GDM1 (cell line): ENCODE data around the gene BPIFB6.
A peak's percentile ranks its signal among the peaks of the same experiment; 100 is the strongest.

Experiments
- DNase-seq: peaks from one replicate; lab custom pipeline; 2025; lab: John Stamatoyannopoulos, UW

BPIFB6 gene

DNA sequence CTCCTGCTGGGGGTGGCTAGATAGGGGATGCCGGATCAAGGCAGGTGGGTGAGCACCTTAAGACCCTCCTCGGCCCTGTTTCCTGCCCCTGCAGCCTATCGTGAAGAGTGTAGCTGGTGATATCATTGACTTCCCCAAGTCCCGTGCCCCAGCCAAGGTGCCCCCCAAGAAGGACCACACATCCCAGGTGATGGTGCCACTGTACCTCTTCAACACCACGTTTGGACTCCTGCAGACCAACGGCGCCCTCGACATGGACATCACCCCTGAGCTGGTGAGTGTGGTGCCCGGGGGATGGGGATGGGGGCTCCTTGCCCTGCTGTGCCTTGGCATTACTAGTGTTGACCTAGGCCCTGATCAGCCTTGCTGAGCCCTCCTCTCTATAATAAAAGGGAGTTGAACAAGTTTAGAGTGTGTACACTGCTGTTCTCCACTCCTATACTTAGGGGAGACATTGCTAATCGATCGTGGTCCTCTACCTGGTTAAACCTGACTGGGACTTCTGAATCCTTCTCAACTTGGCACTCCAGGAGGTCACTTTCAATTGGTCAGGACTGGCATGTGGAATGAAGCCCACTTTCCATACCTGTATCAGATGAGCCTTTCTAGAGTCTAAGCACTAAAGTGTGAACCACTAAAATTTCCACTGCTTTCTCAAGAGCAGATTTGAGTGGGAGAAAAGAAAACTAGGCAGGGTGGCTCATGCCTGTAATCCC, 33.3 kb downstream of the BPIFB6 start:
- no peak for DNase-seq

DNA sequence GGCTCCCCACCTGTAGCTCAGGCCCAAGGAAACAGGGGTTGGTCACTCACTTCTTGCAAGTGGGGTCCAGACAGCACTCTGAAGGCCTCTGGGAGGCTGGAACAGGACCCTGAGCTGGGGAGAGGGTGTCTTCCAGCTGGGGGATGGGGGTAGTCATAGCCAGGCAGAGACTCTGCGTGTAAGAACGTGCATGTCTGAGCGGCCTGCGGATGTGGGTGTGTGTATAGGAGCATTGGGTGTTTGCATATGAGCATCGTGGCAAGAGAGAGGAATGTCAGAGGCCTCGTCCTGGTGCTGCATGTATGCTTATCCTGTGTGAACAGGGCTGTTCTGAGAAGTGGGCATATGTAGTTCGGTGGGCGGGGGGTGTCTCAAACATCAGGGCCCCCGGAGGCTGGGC, 34.3 kb downstream of the BPIFB6 start:
- no peak for DNase-seq

DNA sequence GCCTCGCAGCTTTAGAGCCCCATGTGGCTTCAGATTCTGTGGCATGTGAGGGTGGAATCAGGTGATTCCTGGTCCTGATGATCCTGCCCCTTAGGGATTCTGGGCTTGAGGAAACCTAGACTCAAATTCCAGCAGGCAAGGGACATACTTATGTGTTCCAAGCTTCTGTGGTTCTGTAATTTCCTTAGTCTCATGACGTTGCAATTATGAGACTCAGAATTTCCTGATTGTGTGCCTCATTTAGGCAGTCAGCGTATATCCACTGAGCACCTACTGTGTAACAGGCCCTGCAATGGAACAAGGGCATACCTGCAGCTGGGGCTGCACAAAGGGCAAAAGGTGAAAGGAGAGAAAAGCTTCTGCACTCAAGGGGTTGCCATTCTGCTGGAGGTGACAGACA, 36.4 kb downstream of the BPIFB6 start:
- no peak for DNase-seq

DNA sequence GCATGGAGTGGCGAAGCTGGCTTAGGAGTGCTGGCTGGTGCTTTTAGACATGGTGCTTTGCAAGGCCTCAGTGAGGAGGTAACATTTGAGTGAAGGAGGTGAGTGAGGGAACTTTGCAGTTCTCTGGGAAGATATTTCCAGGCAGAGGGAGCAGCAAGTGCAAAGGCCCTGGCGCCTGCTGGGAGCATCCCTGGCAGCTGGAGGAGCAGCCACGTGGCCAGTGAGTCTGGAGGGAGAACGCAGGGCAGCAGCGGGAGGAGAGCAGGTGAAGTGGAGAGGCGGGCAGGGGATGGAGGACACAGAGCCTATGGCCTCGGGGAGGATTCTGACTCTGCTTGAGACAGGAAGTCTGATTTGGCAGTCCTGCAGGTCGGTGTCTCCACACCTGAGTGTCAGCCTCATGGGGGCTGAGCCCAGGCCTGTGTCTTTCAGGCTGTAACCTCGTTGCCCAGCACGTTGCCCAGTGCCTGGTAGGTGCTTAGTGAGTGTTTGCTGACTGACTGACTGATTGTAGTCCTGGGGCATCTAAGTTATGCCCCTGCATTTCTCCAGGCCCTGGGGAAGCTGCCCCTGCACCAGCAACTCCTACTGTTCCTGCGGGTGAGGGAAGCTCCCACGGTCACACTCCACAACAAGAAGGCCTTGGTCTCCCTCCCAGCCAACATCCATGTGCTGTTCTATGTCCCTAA, 36.9 kb downstream of the BPIFB6 start:
- no peak for DNase-seq

DNA sequence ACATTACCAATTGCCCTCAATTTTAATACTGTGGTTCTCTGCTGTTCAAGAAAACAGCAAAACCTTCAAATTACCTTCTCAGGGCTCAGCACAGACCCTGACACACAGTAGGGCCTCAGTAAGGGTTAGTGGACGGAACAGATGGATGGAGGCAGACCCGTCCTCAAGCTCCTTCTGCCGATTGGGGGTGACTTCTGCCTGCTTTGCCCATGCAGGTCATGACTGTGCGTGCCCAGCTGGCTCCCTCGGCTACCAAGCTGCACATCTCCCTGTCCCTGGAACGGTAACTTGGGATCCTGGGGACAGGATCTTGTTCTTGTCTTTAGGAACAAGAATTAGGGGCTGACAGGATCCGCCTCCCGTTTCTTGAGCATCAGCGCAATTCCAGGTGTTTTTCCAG, 38.2 kb downstream of the BPIFB6 start:
- DNase-seq = no peak

DNA sequence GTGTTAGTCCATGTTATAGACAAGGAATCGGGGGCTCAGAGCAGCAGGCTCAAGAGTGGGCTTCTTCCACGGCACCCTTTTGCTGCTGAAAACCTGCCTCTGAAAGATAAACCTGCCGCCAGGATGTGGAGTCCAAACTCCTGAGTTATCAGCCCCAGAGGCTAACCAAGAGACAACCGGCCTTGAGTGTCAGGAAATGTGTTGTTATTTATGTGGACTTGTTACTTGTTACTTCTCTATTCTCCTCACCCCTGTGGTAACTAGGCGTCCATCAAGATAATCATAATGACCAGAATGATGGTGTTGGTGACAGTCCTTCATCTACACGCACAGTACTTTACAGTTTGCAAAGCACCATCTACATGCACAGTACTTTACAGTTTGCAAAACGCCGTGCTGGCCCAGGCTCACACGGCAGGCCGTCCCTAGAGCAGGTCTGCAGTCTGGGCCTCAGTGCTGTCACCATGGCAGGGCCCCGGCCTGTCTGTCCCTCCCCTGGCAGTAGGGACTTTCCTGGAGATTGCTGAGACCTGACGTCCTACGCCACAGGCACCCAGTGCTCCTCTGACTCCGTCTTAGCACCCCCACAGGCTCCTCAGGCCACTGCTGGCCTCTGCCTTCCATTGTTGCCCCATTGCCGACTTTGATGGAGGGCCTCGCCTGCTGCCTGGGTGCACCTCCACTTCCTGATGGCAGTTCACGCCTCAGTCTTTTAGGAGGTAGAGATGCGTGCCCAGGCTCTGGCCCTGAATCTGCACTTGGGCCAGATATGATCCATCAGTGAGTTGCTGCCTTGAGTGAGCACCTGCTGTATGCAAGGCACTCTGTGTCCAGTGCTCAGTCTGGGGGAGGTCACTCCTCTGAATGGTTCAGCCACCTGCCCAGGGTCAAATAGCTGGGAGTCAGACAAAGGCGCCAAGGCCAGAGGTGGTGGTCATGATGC, 38.9 kb downstream of the BPIFB6 start:
- DNase-seq = peak; percentile 34

DNA sequence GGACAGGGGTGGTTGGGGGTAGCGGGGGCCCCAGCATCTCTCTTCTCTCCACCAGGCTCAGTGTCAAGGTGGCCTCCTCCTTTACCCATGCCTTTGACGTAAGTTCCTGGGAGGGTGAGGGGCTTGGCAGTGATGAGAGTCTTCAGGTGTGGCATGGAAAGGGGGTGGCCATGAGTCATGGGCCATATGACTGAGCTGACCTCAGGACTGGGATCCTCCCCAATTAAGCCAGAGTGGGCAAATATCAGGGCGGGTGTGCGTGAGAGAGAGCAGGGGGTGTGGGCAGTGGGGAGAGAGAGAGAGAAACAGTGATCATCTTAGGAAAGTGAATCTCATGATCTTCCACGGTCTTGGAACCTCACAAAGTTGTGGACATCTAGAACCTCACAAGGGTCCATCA, 39.8 kb downstream of the BPIFB6 start:
- no peak for DNase-seq

DNA sequence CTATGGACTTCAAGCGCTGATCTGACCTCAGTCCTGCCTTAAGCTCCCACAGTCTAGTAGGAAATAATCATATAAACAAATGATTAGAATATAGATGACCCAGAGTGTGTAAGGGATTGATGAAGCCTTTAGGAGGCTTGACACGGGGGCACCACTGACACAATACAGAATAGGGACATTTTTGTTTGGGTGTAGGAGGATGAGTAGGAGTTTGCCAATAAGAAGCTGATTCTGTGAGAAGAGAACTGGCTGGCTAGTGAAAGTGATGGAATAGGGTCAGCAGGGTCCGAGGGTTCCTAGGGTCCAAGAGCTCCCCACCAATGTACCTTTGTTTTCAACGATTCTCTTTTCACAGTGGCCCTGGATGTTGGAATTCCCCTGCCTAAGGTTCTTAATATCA, 40.9 kb downstream of the BPIFB6 start:
- DNase-seq = no peak

DNA sequence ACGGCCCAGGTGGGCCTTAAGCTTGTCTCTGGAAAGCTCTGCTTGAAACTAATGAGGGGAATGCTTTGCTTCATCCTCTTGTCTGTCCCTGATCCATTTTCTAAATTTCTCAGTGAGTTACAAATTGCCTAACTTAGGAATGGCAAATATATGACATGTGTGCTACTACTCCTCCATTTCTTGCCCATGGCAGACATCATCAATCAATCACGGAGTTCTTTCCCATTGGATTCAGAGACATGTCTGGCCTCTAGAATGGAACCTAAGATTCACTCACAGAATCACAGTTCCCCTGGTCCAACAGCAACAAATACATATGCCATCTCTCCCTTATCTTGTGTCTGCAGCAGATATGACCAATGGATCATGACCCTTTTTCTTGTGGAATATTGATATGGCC, 41.4 kb downstream of the BPIFB6 start:
- DNase-seq = no peak

DNA sequence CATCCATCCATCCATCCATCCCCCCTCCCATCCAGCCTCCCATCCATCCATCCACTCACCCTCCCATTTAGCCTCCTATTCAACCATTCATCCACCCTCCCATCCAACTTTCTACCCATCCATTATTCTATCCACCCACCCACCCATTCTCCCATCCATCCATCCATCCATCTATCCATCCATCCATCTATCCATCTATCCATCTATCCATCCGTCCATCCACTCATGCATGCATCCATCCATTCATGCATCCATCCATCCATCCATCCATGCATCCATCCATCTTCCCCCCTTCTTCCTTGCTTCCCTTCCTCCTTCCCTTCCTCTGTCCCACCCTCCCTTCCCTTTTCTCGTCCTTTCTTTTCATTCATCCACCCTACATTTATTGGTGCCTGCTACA, 43.2 kb downstream of the BPIFB6 start:
- DNase-seq = no peak

DNA sequence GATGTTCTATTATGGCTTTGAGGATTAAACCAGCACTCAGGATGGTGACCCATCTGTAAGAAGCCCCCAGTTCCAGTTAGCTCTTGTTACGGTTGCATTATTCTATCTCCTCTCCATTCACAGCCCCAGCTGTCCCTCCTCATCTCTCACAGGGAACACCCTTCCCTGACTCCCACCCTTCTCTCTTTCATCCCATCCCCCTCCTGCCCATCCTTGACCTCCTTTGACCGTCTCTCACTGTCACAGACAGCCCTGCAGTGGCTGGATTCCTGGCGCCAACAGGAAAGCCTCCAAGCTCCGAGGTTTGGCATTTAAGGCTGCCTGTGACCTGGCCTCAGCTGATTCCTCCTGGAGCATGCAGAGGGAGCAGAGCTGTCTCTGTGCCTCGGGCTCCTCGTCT, 43.8 kb downstream of the BPIFB6 start:
- DNase-seq = no peak

DNA sequence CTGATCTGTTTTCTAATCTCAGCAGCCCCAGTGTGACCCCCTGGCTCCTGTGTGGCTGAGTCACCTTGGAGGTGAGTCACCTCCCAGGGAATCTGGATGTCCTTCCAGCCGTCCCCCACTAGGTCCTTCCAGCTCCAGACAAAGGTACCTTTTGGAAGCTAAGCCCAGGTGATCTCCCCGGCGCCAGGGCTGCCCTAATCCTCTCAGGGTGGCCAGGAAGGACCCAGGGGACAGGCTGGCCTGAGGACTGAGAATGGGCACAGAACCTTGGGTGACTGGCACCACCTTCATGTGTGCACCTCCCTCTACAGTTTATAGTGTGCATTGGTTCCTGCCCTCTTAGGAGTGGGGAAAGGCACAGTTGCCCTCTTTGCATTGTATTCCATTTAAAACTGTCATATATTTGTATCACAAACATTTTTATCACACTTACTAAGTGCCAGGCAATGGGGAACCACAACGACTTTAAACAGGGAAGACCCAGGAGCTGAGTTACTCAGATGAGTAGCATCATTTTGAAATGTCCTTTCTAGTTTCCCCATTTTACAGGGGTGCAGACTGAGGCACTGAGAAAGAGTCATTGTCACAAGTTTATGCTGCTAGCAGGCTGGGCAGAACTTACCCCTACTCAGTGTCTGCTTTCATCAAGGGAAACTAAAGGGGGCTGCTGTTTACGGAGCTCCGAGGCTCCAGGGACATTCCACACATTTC, 45.4 kb downstream of the BPIFB6 start:
- peak; percentile 24 for DNase-seq

DNA sequence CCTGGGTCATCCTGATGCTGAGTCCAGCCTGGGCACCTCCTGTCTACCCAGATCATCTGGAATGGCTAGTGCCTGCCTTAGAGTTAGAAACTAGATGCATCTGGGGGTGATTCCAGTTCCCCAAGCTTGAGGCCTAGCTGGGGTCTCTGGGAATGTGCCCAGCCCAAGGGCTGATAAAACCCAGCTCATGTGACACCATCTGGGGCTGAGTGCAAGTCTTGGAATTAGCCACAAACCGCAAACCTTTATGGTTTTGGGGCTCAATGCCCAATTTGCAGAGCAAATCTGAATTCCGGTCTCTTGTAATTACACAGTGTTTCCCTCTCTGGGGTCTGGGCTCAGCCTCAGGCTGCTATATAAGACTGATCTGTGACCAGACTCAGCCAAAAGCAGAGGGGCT, 47.8 kb downstream of the BPIFB6 start, which contains the start of gene BPIFB4:
TSS of gene BPIFB4 (plus strand) at position 385 of the 400 bp plus-strand sequence. CDS start 1,884 bp downstream, outside the sequence.
- no peak for DNase-seq

DNA sequence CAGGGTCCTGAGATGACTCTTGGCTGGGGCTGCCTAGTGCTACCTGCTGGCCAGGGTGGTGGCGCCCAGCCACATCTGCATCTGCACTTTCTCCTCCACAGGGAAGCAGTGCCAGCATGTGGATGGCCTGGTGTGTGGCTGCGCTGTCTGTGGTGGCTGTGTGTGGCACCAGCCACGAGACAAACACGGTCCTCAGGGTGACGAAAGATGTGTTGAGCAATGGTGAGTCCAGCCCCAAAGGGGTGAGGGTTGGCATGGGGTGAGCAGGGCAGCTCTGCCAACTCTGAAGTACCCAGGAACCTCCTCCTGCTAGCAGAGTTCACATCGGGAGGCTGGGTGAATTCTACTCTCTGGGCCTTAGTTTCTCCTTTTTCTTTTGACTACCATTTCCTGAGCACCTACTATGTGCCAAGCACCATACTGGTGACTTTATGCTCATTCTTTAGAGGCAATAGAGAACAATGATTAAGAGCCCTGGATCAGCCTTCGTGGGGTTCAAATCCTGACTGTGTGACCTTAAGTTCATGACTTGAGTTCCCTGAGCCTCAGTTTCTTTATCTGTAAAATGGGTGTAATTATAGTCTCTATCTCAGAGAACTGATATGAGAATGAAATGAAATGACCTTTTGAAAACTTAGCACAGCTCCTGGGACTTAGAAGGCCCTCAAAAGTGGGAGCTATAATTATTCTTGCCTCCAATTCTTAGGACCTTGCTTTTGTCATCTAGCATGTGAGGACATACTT, 50.1 kb downstream of the BPIFB6 start:
- no peak for DNase-seq

DNA sequence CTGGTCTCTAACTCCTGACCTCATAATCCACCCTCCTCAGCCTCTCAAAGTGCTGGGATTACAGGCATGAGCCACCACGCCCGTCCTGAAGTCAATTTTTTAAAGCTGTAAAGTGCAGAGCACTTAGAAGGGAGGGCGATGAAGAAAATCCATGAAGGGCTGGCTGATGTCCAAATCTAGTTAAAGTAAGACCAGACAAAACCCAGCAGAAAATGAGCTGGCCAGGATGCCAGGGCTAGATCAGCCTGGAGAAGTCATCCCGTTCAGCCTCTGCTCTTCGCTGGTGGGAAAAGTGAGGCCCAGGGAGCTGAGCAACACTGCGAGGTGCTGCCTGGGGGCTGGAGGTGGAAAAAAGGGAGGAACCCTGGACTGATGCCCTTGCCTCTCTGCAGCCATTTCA, 51.1 kb downstream of the BPIFB6 start:
- no peak for DNase-seq

DNA sequence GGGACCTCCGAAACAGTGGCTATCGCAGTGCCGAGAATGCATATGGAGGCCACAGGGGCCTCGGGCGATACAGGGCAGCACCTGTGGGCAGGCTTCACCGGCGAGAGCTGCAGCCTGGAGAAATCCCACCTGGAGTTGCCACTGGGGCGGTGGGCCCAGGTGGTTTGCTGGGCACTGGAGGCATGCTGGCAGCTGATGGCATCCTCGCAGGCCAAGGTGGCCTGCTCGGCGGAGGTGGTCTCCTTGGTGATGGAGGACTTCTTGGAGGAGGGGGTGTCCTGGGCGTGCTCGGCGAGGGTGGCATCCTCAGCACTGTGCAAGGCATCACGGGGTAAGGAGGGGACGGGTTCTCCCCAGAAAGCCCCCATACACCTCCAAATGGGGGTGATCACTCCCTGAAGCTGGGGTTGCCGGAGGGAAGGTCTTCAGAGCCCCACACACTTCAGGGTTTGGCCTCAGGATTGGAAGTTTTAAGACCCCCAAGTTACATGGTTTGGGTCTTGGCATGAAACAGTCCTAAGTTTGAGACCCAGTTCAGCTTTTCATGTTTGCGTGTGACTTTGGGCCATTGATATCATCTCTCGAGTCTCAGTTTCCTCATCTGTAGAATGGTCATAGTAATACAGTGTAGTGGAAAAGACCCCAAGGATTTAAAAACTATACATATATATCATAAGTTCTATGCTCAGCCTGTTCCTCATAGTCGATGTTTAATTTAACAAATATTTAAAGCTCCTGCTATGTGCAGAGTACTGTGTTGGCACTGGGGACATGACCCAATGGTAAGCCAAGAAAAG, 52.3 kb downstream of the BPIFB6 start:
- no peak for DNase-seq

DNA sequence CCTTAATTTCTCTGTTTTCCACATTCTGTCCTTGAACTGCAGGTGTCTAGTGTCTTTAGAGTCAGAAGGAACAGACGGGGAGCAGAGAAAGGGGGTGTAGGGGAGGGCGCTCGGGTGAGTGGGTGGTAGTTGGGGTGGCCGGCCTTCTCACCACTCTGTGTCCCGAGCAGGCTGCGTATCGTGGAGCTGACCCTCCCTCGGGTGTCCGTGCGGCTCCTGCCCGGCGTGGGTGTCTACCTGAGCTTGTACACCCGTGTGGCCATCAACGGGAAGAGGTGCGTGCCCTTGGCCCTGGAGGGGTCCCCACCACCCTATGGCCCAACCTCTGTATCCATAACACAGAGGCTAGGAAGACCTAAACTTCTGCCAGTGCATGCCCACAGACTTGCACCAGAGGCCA, 53.3 kb downstream of the BPIFB6 start:
- DNase-seq = no peak

DNA sequence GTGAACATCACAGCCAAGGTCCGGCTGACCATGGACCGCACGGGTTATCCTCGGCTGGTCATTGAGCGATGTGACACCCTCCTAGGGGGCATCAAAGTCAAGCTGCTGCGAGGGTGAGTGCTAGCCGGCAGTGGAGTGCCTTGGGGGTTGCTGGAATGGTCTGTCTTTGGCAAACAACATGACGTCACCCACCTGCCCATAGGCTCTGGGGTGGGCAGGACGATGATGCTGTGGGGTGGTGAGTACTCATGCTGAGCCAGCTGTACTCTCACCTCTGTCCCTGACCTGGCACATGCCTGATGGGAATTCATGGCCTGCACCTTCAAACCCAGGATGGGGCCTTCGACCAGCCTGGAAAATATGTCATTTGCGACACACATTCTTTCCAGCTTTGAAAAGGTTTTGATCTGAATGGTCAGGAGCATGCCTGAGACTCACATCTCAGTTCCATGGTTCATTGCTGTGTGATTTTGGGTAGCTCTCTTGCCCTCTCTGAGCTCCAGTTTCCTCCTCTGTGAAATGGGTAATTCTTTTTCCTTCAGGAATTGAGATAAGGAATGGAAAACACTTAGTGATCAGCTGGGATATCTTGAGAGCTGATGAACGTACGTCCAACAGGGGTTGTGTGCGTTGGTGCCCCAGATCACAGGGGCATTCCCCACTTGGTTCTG, 54.7 kb downstream of the BPIFB6 start:
- DNase-seq = no peak

DNA sequence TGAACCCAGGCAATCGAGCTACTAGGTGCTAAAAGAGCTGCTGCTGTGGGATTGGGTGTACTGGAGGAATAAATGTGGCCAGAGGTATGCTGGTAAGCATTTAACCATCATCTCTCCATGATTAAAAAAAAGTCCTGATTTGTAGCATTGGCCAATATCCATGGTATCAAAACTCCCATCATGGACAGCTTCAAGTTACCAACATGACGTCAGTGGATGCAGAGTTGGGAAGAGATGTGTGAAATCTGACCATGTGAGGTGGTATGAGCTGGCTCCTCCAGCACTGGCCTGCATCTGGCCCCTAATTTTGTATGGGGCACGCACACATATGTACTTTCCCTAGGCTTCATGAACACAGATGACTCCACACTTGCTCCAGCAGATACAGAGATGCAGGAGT, 59.7 kb downstream of the BPIFB6 start:
- DNase-seq = no peak

DNA sequence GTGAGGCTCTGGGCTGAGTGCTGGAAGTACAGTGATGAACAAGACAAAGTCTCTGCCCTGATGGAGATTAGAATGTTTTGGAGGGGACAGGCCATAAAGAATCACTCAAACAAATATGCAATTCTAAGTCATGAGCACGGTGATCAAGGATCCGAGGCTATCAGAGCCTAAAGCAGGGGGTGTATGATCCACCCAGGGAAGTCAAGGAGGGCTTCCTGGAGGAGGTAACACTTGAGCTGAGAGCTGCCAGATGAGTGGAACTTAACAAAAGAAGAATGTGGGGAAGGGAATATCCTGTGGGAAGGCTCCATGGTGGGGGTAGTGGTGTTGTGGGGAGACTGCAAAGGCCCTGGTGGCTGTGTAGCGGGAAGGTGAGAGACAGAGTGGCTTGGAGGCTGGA, 60.2 kb downstream of the BPIFB6 start:
- DNase-seq = no peak
